NOMO-1 treated with DMSO at 0.1 percent for 48 hours (cell line): ENCODE results near the gene CRTC3.

ENCODE experiments used
- DNase-seq: peaks from one replicate; lab custom pipeline; 2025; ENCODE audit not compliant: unreplicated experiment; lab: John Stamatoyannopoulos, UW

The CRTC3 gene

GRCh38 chr15:90691369-90691768 lies 161.6 kb downstream of the CRTC3 start:
- no peak for DNase-seq

- no peak for DNase-seq
Observed at GRCh38 chr15:90691982-90692773, 162.5 kb downstream of the CRTC3 start.
